Erythroblast (primary cell): Measurements from ENCODE around the gene P2RY6.

ENCODE experiments used
- GATA1 ChIP-seq: IDR thresholded peaks from 2 replicates; pipeline ENCODE4 v1.6.1; 2011; ENCODE audit warnings: low read depth, mild to moderate bottlenecking, control low read depth, low read length, moderate library complexity
- POLR2A ChIP-seq: IDR thresholded peaks from 2 replicates; pipeline ENCODE4 v1.6.1; 2011; ENCODE audit warnings: mild to moderate bottlenecking, low read length

DNA sequence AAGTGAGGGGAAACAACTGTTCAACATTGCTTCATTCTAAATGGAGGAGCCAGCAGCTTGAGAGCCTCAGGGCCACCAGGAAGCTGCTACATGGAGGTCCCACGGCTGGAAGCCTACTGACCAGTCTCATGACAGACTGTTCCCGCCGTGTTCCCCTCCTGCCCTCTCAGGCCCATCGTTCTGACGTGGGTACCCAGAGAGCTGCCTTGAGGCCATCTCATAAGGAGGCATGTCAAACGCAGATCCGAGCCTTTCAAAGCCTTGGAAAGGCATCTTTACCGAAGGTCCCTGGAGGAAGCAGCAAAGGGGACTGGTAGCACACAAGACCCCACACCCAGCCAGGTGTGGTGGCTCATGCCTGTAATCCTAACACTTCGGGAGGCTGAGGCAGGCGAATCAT lies 27.6 kb downstream of the P2RY6 start:
- TF ChIP-seq POLR2A (no peak), GATA1 (no peak)
